Measurements from ENCODE around the gene TSR3.

- TF ChIP-seq CTCF (IDR thresholded peaks at IDR 0.05) (no peak), POLR2A (IDR thresholded peaks at IDR 0.05) (no peak)
Observed at GRCh38 chr16:1318268-1318545, 33.5 kb downstream of the TSR3 start.

Data from ovary (tissue), 3 donors.